Fibroblast of lung (primary cell): Measurements from ENCODE around the gene LECT2.

ENCODE experiments used
- EZH2 ChIP-seq: IDR thresholded peaks from 2 replicates; pipeline ENCODE4 v1.5.1; 2012; ENCODE audit warnings: low read length, control low read depth, mild to moderate bottlenecking; ENCODE audit errors: missing control alignments
- TF ChIP-seq, protein P1 (sequence below), 2 donors: IDR thresholded peaks in 1 of 2; conservative IDR thresholded peaks in 1 of 2; 1 replicate in 1 of 2; 2 replicates in 1 of 2; pipeline ENCODE4 v1.5.1; 2011 to 2012; ENCODE audit warnings: low read length in 2 of 2, control low read depth in 1 of 2, inconsistent platforms in 1 of 2, low read depth in 1 of 2, mild to moderate bottlenecking in 1 of 2

DNA sequence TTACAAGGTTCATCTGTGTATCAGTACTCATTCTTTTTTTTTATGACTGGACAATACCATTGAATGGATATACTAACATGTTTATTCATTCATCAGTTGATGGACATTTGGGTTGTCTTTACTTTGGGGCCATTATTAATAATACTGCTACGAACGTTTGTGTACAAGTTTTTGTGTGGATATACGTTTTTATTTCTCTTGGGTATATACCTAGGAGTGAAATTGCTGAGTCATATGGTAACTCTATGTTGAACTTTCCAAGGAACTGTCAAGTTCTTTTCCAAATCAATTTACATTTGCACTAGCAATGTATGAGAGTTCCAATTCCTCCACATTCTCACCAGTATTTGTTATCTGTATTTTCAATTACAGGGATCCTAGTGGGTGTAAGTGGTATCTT is 12.0 kb upstream of the LECT2 start:
- TF ChIP-seq, protein P1, sequence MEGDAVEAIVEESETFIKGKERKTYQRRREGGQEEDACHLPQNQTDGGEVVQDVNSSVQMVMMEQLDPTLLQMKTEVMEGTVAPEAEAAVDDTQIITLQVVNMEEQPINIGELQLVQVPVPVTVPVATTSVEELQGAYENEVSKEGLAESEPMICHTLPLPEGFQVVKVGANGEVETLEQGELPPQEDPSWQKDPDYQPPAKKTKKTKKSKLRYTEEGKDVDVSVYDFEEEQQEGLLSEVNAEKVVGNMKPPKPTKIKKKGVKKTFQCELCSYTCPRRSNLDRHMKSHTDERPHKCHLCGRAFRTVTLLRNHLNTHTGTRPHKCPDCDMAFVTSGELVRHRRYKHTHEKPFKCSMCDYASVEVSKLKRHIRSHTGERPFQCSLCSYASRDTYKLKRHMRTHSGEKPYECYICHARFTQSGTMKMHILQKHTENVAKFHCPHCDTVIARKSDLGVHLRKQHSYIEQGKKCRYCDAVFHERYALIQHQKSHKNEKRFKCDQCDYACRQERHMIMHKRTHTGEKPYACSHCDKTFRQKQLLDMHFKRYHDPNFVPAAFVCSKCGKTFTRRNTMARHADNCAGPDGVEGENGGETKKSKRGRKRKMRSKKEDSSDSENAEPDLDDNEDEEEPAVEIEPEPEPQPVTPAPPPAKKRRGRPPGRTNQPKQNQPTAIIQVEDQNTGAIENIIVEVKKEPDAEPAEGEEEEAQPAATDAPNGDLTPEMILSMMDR (conservative IDR thresholded peaks at IDR 0.05 in 1 of 2, IDR thresholded peaks at IDR 0.05 in 1 of 2; ENCODE audit: low read depth in 1 of 2, low read length in 2 of 2): no peak
- TF ChIP-seq EZH2: no peak
